GM12874 (cell line): Measurements from ENCODE around the gene KIAA0930.
A peak's percentile ranks its signal among the peaks of the same experiment; 100 is the strongest.

Source experiments
- TF ChIP-seq, protein P1 (sequence below): IDR thresholded peaks from 2 replicates; pipeline ENCODE4 v1.5.1; 2011; ENCODE audit warnings: low read depth, mild to moderate bottlenecking, control low read depth, low read length, moderate library complexity; ENCODE audit not compliant: insufficient read depth

Gene KIAA0930

GRCh38 chr22:45212306-45212709 is 28.4 kb downstream of the KIAA0930 start:
- TF ChIP-seq, protein P1, sequence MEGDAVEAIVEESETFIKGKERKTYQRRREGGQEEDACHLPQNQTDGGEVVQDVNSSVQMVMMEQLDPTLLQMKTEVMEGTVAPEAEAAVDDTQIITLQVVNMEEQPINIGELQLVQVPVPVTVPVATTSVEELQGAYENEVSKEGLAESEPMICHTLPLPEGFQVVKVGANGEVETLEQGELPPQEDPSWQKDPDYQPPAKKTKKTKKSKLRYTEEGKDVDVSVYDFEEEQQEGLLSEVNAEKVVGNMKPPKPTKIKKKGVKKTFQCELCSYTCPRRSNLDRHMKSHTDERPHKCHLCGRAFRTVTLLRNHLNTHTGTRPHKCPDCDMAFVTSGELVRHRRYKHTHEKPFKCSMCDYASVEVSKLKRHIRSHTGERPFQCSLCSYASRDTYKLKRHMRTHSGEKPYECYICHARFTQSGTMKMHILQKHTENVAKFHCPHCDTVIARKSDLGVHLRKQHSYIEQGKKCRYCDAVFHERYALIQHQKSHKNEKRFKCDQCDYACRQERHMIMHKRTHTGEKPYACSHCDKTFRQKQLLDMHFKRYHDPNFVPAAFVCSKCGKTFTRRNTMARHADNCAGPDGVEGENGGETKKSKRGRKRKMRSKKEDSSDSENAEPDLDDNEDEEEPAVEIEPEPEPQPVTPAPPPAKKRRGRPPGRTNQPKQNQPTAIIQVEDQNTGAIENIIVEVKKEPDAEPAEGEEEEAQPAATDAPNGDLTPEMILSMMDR = no peak

DNA sequence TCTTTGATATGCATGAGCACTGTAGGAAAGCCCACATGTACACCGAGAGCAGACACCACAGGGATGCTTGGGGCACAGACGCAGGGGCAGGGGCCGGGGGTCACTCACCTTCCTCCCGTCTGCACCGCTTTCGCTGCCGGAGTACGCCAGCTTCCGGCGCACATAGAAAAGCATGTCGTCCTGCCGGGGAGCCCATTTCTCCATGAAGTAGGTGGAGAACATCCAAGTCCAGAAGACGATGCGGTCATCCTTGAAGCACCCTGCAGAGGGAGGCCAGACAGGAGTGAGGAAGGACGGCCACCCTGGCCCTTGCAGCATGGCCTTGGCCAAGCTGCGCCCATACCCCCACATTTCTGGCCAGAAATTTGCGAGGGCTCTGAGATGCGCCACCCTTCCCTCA is 28.8 kb downstream of the KIAA0930 start:
- TF ChIP-seq, protein P1 = no peak

DNA sequence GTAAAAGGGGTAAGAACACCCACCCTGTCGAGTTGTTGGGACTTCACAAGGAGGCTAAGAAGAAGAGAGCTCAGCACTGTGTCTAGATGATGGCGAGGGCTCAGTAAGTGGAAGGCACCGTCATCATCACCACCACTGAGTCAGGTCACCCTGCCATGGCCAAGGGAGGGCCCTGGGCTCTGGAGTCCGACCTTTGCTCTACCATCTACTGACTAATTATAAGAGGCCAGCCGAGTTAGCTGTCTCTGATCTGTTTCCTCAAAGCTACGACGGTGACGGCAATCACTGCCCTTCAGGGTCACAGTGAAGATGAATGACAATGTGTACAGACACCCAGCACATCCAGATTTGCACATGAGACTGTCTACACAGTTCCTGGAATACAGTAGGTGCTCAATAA is 29.3 kb downstream of the KIAA0930 start:
- TF ChIP-seq, protein P1 = no peak

DNA sequence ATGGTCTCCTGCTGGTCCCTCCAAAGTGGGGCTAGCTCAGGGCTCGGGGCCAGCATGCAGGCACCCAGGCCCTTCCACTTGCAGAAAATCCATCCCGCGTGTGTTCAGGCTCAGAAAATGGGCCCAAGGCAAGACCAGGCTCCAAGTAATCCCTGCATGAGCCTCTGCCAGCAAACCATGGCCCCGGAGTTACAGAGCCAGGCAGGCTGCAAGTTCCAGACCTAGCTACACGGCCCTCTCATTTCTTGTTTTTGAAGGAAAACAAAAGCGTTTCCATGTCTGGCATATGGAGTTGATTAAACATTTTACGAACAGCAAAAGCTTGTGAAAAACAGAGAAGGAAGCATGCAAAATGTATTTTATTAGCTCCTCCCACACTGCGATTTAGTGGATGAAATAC is 29.7 kb downstream of the KIAA0930 start:
- TF ChIP-seq, protein P1 = no peak

- TF ChIP-seq, protein P1 = no peak
These were observed 30.1 kb downstream of the KIAA0930 start for GRCh38 chr22:45210577-45210976.

- TF ChIP-seq, protein P1 = no peak
These were observed 30.5 kb downstream of the KIAA0930 start for GRCh38 chr22:45210174-45210573.

GRCh38 chr22:45208993-45209838 is 31.5 kb downstream of the KIAA0930 start:
- TF ChIP-seq, protein P1 = peak; percentile 83
